ENCODE measurements around the gene PBX3.

- TF ChIP-seq CTCF (IDR thresholded peaks at IDR 0.05) (no peak), POLR2A (IDR thresholded peaks at IDR 0.05) (no peak), POLR2AphosphoS5 (IDR thresholded peaks at IDR 0.05; ENCODE audit: insufficient read depth in 1 of 2, low read depth in 1 of 2) (no peak)
Observed at GRCh38 chr9:125785248-125785751, 38.1 kb downstream of the PBX3 start.
